Spleen (tissue), 11 donors: Measurements from ENCODE around the gene CPSF7. TPM values are rescaled to one million over a fixed set of nuclear protein-coding genes. Genes with fewer than 3 reads are reported as not detected.
A peak's percentile ranks its signal among the peaks of the same experiment; 100 is the strongest.

Source experiments
- DNase-seq: peaks from one replicate; pipeline ENCODE4 v3.0.0-alpha.2; 2020
- H3K27ac ChIP-seq, 8 donors: fragments of 200-600 bp; sonication (generic) in 7 of 8; 1 replicate in 4 of 8; 2 replicates in 4 of 8; pipeline versions ENCODE4 v1.5.0 to v1.8.0; 2016 to 2021; ENCODE audit warnings: inconsistent platforms in 4 of 8, mild to moderate bottlenecking in 4 of 8, moderate library complexity in 1 of 8
- H3K27me3 ChIP-seq, 7 donors: fragments of 200-600 bp; sonication (generic) in 6 of 7; replicated peaks in 1 of 7; 1 replicate in 4 of 7; 2 replicates in 3 of 7; pipeline versions ENCODE4 v1.5.0 to v1.8.0; 2016 to 2021; ENCODE audit warnings: inconsistent platforms in 3 of 7, mild to moderate bottlenecking in 1 of 7
- H3K36me3 ChIP-seq, 6 donors: fragments of 200-600 bp; sonication (generic) in 5 of 6; 1 replicate in 4 of 6; 2 replicates in 2 of 6; pipeline versions ENCODE4 v1.5.0 to v1.8.0; 2016 to 2021; ENCODE audit warnings: inconsistent platforms in 2 of 6
- H3K4me1 ChIP-seq, 6 donors: fragments of 200-600 bp; sonication (generic) in 5 of 6; 1 replicate in 3 of 6; 2 replicates in 3 of 6; pipeline versions ENCODE4 v1.5.0 to v1.8.0; 2016 to 2021; ENCODE audit warnings: inconsistent platforms in 3 of 6
- H3K4me3 ChIP-seq, 8 donors: fragments of 200-600 bp; sonication (generic) in 7 of 8; 1 replicate in 4 of 8; 2 replicates in 4 of 8; pipeline versions ENCODE4 v1.5.0 to v1.8.0; 2016 to 2021; ENCODE audit warnings: inconsistent platforms in 4 of 8, mild to moderate bottlenecking in 4 of 8, moderate library complexity in 2 of 8
- H3K9me3 ChIP-seq, 8 donors: fragments of 200-600 bp; sonication (generic) in 7 of 8; 1 replicate in 4 of 8; 2 replicates in 4 of 8; pipeline versions ENCODE4 v1.5.0 to v1.8.0; 2016 to 2021; ENCODE audit warnings: inconsistent platforms in 4 of 8
- CTCF ChIP-seq, 11 experiments: fragments of 200-600 bp in 7 of 11; fragments of 450-650 bp in 4 of 11; sonication (generic) in 4 of 11; IDR thresholded peaks in 8 of 11; conservative IDR thresholded peaks in 3 of 11; 1 replicate in 7 of 11; 2 replicates in 4 of 11; pipeline versions ENCODE4 v1.4.0 to v1.8.0; 2016 to 2021; ENCODE audit warnings: antibody characterized with exemption in 11 of 11, inconsistent platforms in 4 of 11, mild to moderate bottlenecking in 1 of 11
- POLR2A ChIP-seq, 3 donors: fragments of 450-650 bp; IDR thresholded peaks; one replicate each; pipeline ENCODE4 v1.5.1; 2017; ENCODE audit warnings: antibody characterized with exemption in 3 of 3, mild to moderate bottlenecking in 1 of 3
- POLR2AphosphoS5 ChIP-seq, 3 donors: sonication (generic); formaldehyde crosslinking; IDR thresholded peaks; one replicate each; pipeline ENCODE4 v1.5.1; 2017; ENCODE audit warnings: antibody characterized with exemption in 3 of 3
- WGBS, 5 donors: extraction: QIAGEN DNeasy Blood & Tissue Kit in 3 of 5; methylation state at CpG; one replicate each; pipeline versions ENCODE4 v1.1.5 to v1.1.7; 2013 to 2018; 5-methylcytosine and 5-hydroxymethylcytosine counted together
- intact Hi-C: fragments of 100-400 bp; cut with DNase I; formaldehyde crosslinking; loops from one replicate; pipeline ENCODE4 v1.15.0; 2023; ENCODE audit warnings: low total_unique reads
- polyA plus RNA-seq, 3 donors: library from polyadenylated mRNA; stranded (reverse); fragments of 200-250 nt; gene quantifications; one replicate each; pipeline ENCODE4 v1.2.1, GENCODE V29; 2013
- total RNA-seq, 7 donors: library from RNA; depleted of rRNA in 3 of 7; stranded (reverse); fragments of >200 nt in 3 of 7; fragmentation: NEBNext Ultra II Directional in 4 of 7; extraction: Animal tissue kit (Norgen Biotek cat#: 25700) in 4 of 7; gene quantifications; one replicate each; pipeline versions ENCODE4 v1.1.0 to v1.2.1, GENCODE V29; 2016 to 2021
- donor health status: healthy with polysubstance abuse.
- donor health status: DM: no; HTN: no; CAD: no; lungs with moderate emphysema.
- donor health status: DM: no; HTN: no; CAD: no.
- donor health status: Bipolar disorder and iron deficiency.
- donor health status: healthy.
- donor health status: DM: no; HTN: no; CAD: no.
- donor health status: DM: yes; HTN: yes; CAD: no.

The CPSF7 gene
- total and polyA plus RNA-seq, 10 donors = 30.0 to 94.3 (median 67.7) TPM

GRCh38 chr11:61380884-61381283 lies 48.9 kb downstream of the CPSF7 start:
- TF ChIP-seq POLR2A (IDR thresholded peaks at IDR 0.05) (no peak), CTCF (IDR thresholded peaks at IDR 0.05 in 8 of 11, conservative IDR thresholded peaks at IDR 0.05 in 3 of 11) (no peak), POLR2AphosphoS5 (IDR thresholded peaks at IDR 0.05) (no peak)
- intact Hi-C loops = no loop called here
- 94 to 96% (median 94%) methylated on average over 9 of the region's 9 CpGs for WGBS, 5 donors
- no peaks in the 10 kb centered on the region for H3K9me3 ChIP-seq
- H3K27ac ChIP-seq = no peak overlapping the region
- H3K36me3 ChIP-seq = peaks cover 0 to 13% (median 2%) of the 10 kb centered on the region in 6 donors
- no peaks in the 10 kb centered on the region for H3K27me3 ChIP-seq
- H3K4me3 ChIP-seq = no peak overlapping the region
- peaks cover 3 to 18% (median 10%) of the 10 kb centered on the region in 6 donors for H3K4me1 ChIP-seq
- no peak for DNase-seq

GRCh38 chr11:61378713-61379313 lies 51.0 kb downstream of the CPSF7 start:
- no peak for DNase-seq

GRCh38 chr11:61377461-61378160 lies 52.2 kb downstream of the CPSF7 start:
- no peaks in the 10 kb centered on the region for H3K27me3 ChIP-seq
- TF ChIP-seq POLR2A (IDR thresholded peaks at IDR 0.05) (no peak), POLR2AphosphoS5 (IDR thresholded peaks at IDR 0.05) (no peak), CTCF (IDR thresholded peaks at IDR 0.05 in 8 of 11, conservative IDR thresholded peaks at IDR 0.05 in 3 of 11) (no peak)
- H3K27ac ChIP-seq = no peak overlapping the region
- DNase-seq = no peak
- intact Hi-C loops = no loop called here
- H3K36me3 ChIP-seq = peaks cover 0 to 40% (median 11%) of the 10 kb centered on the region in 6 donors
- no peak overlapping the region for H3K4me3 ChIP-seq
- H3K9me3 ChIP-seq = peaks cover 0 to 7% (median 0%) of the 10 kb centered on the region in 8 donors
- WGBS, 5 donors = 93 to 98% (median 94%) methylated on average over 6 of the region's 6 CpGs
- peaks cover 0 to 5% (median 0%) of the 10 kb centered on the region in 6 donors for H3K4me1 ChIP-seq

More at GRCh38 chr11:61378713-61379313, 51.0 kb downstream of the CPSF7 start:
- Histone ChIP-seq H3K4me3 (no peak overlapping the region), H3K4me1 (peaks cover 0 to 5% (median 0%) of the 10 kb centered on the region in 6 donors), H3K36me3 (peaks cover 0 to 34% (median 11%) of the 10 kb centered on the region in 6 donors), H3K27me3 (no peaks in the 10 kb centered on the region), H3K9me3 (peaks cover 0 to 7% (median 0%) of the 10 kb centered on the region in 8 donors), H3K27ac (peak overlapping the region in 1 of 8 donors; percentile 29)
- intact Hi-C loops = no loop called here
- no peak for TF ChIP-seq POLR2AphosphoS5 (IDR thresholded peaks at IDR 0.05)
- no peak for TF ChIP-seq POLR2A (IDR thresholded peaks at IDR 0.05)
- TF ChIP-seq CTCF (IDR thresholded peaks at IDR 0.05 in 8 of 11, conservative IDR thresholded peaks at IDR 0.05 in 3 of 11) = no peak
- WGBS, 5 donors = 81 to 97% (median 88%) methylated on average over 5 of the region's 5 CpGs

- intact Hi-C loops = no loop called here
- DNase-seq = no peak
- H3K4me1 ChIP-seq = peaks cover 0 to 10% (median 0%) of the 10 kb centered on the region in 6 donors
- peaks cover 0 to 7% (median 0%) of the 10 kb centered on the region in 8 donors for H3K9me3 ChIP-seq
- no peaks in the 10 kb centered on the region for H3K27me3 ChIP-seq
- H3K36me3 ChIP-seq = peaks cover 0 to 42% (median 11%) of the 10 kb centered on the region in 6 donors
- 91 to 98% (median 97%) methylated on average over 6 of the region's 6 CpGs for WGBS, 5 donors
- TF ChIP-seq POLR2AphosphoS5 (IDR thresholded peaks at IDR 0.05) (no peak), POLR2A (IDR thresholded peaks at IDR 0.05) (no peak), CTCF (IDR thresholded peaks at IDR 0.05 in 8 of 11, conservative IDR thresholded peaks at IDR 0.05 in 3 of 11) (no peak)
- no peak overlapping the region for H3K27ac ChIP-seq
- H3K4me3 ChIP-seq = no peak overlapping the region
These were observed 54.0 kb downstream of the CPSF7 start for GRCh38 chr11:61375761-61376108.
